Mucosa of descending colon (tissue), 3 donors: ENCODE results near the gene EFNA2. TPM values are rescaled to one million over a fixed set of nuclear protein-coding genes. Genes with fewer than 3 reads are reported as not detected.
A peak's percentile ranks its signal among the peaks of the same experiment; 100 is the strongest.
"Not testable (repeated sequence)": the region's sequence is repeated elsewhere in the genome, so short reads cannot be mapped to it uniquely, and the experiment has no call there.

Source experiments
- ATAC-seq: fragments of 200-7000 bp; cut with Tn5 transposase; one replicate; pipeline ENCODE4 v1.9.1; 2020; ENCODE audit warnings: mild to moderate bottlenecking, moderate library complexity
- DNase-seq, 3 donors: peaks; one replicate each; pipeline ENCODE4 v3.0.0-alpha.2; 2020
- H3K36me3 ChIP-seq: fragments of 200-600 bp; one replicate; pipeline ENCODE4 v1.8.0; 2021; ENCODE audit warnings: low read depth, mild to moderate bottlenecking
- H3K4me1 ChIP-seq: fragments of 200-600 bp; one replicate; pipeline ENCODE4 v1.8.0; 2021; ENCODE audit warnings: low read depth, mild to moderate bottlenecking
- H3K4me3 ChIP-seq: fragments of 200-600 bp; one replicate; pipeline ENCODE4 v1.8.0; 2021; ENCODE audit warnings: mild to moderate bottlenecking
- H3K9me3 ChIP-seq: fragments of 200-600 bp; one replicate; pipeline ENCODE4 v1.8.0; 2021; ENCODE audit warnings: mild to moderate bottlenecking
- intact Hi-C, 2 donors: fragments of 100-400 bp; cut with DNase I in 1 of 2; cut with micrococcal nuclease in 1 of 2; formaldehyde crosslinking; loops; one replicate each; pipeline versions ENCODE4 v1.11.0 to v1.11.1; 2022; cut with DNase I, micrococcal nuclease
- total RNA-seq, 3 donors: library from RNA; stranded (reverse); fragmentation: NEBNext Ultra II Directional in 2 of 3; extraction: Animal tissue kit (Norgen Biotek cat#: 25700) in 2 of 3; gene quantifications; one replicate each; pipeline versions ENCODE4 v1.2.1 to v1.2.4, GENCODE V29; 2021 to 2023
- TF ChIP-seq, protein P1 (sequence below): fragments of 200-600 bp; IDR thresholded peaks from one replicate; pipeline ENCODE4 v1.8.0; 2022; ENCODE audit warnings: antibody characterized with exemption, mild to moderate bottlenecking
- donor health status: DM: no; HTN: no; CAD: no; lungs with moderate emphysema.
- donor health status: DM: no; HTN: no; CAD: no.
- donor health status: DM: no; HTN: yes; CAD: no.

Gene EFNA2
- total RNA-seq, 3 donors from 2014 or later, result 19.0 to 62.2 (median 61.7) TPM

DNA sequence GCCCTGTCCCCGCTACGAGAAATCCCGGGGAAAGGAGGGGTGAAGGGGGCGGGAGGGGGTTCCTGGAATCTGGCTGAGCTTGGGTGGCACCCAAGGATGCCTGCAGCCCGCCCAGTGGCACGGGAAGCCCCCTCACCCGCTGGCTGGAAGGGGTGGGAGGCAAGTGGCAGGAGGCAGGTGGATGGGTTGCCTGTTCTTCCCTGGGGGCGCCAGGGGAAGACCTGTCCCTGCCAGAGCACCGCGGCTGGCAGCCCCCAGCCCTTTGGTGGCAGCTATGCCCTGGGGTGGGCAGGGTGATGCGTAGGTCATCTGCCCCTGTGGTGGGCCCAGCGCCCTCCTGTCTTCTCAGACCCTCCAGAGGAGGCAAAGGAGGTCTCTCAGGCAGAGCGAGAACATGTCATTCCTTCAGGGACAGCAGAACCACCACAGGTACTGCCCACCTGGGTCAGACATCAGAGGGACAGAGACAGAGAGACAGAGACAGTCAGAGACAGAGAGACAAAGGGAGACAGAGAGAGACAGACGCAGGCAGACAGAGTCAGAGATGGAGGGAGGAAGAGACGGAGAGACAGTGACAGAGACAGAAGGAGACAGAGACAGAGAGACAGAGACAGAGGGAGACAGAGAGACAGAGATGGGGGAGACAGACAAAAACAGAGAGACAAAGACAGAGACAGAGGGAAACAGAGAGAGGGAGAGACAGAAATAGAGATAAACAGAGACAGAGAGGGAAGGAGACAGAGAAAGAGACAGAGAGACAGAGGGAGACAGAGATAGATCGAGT, 36.7 kb downstream of the EFNA2 start:
- DNase-seq, result no peak
- TF ChIP-seq, protein P1, sequence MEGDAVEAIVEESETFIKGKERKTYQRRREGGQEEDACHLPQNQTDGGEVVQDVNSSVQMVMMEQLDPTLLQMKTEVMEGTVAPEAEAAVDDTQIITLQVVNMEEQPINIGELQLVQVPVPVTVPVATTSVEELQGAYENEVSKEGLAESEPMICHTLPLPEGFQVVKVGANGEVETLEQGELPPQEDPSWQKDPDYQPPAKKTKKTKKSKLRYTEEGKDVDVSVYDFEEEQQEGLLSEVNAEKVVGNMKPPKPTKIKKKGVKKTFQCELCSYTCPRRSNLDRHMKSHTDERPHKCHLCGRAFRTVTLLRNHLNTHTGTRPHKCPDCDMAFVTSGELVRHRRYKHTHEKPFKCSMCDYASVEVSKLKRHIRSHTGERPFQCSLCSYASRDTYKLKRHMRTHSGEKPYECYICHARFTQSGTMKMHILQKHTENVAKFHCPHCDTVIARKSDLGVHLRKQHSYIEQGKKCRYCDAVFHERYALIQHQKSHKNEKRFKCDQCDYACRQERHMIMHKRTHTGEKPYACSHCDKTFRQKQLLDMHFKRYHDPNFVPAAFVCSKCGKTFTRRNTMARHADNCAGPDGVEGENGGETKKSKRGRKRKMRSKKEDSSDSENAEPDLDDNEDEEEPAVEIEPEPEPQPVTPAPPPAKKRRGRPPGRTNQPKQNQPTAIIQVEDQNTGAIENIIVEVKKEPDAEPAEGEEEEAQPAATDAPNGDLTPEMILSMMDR, result no peak
- Histone ChIP-seq H3K36me3 (no peaks in the 10 kb centered on the region), H3K4me1 (peaks cover 10% of the 10 kb centered on the region), H3K9me3 (no peaks in the 10 kb centered on the region), H3K4me3 (no peak overlapping the region)
- ATAC-seq, result no peak
- intact Hi-C loops, result no loop called here

DNA sequence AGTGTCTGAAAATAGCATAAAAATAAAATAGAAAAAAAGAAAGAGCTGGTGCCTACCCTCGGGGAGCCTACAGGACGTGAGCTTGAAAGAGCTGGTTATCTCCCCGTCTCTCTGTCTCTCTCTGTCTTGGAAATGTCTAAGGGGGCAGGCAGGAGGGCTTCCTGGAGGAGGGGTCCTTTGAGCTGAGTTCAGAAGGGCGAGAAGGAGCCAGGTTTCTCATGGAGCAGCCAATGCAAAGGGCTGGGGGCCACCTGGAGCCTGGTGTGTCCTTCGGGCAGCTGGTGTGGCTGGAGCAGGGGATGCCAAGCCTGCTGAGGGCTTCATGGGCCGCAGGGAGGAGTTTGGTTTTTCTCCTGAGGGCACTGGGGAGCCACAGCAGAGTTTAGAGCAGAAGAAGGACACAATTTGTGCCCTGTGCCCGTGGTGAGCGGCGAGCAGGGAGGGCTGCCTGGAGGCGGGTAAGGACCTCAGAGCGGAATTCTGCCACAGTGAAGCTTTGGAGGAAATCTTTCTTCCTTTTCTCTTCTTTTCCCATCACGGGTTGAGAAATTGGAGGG, 38.7 kb downstream of the EFNA2 start:
- Histone ChIP-seq H3K9me3 (no peaks in the 10 kb centered on the region), H3K36me3 (no peaks in the 10 kb centered on the region), H3K4me3 (no peak overlapping the region), H3K4me1 (peaks cover 10% of the 10 kb centered on the region)
- ATAC-seq, result no peak
- intact Hi-C loops, result no loop called here
- TF ChIP-seq, protein P1, result no peak
- no peak for DNase-seq

DNA sequence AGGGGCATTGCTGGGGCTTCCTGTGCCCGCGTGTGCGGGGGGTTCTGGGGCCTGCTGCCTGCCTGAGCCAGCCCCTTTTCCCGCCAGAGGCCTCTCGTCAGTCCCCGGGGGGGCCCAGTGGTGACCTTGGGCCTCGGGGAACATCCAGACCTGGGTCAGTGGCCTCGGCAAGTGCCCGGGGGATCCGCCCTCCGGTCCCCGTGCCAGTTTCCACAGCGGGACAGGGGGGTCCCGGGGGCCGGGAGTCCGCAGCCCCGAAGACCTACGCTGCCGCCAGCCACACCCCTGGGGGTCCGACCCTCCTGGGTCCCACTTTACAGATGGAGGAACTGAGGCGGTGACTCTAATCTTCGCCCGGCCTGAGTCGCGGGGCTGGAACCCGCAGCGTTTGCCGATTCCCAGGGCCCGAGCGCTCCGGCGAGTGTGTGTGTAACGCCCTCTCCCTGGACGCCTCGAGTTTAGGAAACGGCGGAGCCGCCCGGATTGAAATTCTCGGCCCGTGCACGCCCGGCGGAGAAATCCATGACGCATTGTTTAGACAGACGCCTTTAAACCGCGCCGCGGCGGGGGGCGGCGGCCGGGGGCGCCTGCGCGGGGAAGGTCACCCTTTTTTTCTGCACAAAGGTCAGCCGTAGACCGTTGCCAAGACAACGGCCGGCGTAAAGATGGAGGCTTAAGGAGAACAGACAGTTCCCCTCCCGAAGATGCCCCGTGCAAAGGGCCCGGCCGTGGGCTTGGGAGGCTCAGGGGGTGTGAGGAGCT, 39.3 kb downstream of the EFNA2 start:
- intact Hi-C loops, result no loop called here
- ATAC-seq (peak; percentile 82), DNase-seq (peak in 2 of 3 donors; percentile 48 to 62)
- Histone ChIP-seq H3K4me3 (no peak overlapping the region), H3K9me3 (no peaks in the 10 kb centered on the region), H3K4me1 (peaks cover 10% of the 10 kb centered on the region), H3K36me3 (no peaks in the 10 kb centered on the region)
- TF ChIP-seq, protein P1, result no peak

GRCh38 chr19:1325568-1326294, 40.1 kb downstream of the EFNA2 start:
- DNase-seq (no peak), ATAC-seq (no peak)
- no peaks in the 10 kb centered on the region for H3K36me3 ChIP-seq
- H3K9me3 ChIP-seq, result no peaks in the 10 kb centered on the region
- intact Hi-C loops, result no loop called here
- TF ChIP-seq, protein P1, result no peak
- H3K4me1 ChIP-seq, result peaks cover 10% of the 10 kb centered on the region
- no peak overlapping the region for H3K4me3 ChIP-seq

GRCh38 chr19:1327125-1327524, 41.5 kb downstream of the EFNA2 start:
- H3K9me3 ChIP-seq, result no peaks in the 10 kb centered on the region
- TF ChIP-seq, protein P1, result no peak
- intact Hi-C loops, result no loop called here
- DNase-seq, result no peak
- ATAC-seq, result no peak
- no peak overlapping the region for H3K4me3 ChIP-seq
- no peaks in the 10 kb centered on the region for H3K36me3 ChIP-seq
- H3K4me1 ChIP-seq, result peaks cover 10% of the 10 kb centered on the region

DNA sequence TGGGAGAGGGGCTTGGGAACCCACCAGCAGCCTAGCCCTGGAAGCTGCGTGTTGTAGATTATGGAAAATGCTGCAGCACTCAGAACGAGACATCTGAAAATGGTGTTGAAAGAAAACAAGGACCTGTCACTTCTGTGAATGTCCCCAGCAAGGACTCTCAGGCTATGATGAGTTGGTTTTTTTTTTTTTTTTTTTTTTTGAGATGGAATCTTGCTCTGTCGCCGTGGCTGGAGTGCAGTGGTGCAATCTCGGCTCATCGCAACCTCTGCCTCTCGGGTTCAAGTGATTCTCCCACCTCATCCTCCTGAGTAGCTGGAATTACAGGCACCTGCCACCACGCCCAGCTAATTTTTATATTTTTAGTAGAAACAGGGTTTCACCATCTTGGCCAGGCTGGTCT, 46.5 kb downstream of the EFNA2 start:
- ATAC-seq, DNase-seq, H3K9me3 ChIP-seq, H3K4me1 ChIP-seq, H3K36me3 ChIP-seq, intact Hi-C loops, H3K4me3 ChIP-seq: not testable (repeated sequence)
